Measurements from ENCODE around the gene VMAC. TPM values are rescaled to one million over a fixed set of nuclear protein-coding genes. Genes with fewer than 3 reads are reported as not detected.

VMAC gene
- total and polyA plus RNA-seq, 9 of the 15 experiments (the other 6 are each of a cell fraction or from before 2014, with no cell fraction given), result 0.03 to 3.4 (median 1.1) TPM

DNA sequence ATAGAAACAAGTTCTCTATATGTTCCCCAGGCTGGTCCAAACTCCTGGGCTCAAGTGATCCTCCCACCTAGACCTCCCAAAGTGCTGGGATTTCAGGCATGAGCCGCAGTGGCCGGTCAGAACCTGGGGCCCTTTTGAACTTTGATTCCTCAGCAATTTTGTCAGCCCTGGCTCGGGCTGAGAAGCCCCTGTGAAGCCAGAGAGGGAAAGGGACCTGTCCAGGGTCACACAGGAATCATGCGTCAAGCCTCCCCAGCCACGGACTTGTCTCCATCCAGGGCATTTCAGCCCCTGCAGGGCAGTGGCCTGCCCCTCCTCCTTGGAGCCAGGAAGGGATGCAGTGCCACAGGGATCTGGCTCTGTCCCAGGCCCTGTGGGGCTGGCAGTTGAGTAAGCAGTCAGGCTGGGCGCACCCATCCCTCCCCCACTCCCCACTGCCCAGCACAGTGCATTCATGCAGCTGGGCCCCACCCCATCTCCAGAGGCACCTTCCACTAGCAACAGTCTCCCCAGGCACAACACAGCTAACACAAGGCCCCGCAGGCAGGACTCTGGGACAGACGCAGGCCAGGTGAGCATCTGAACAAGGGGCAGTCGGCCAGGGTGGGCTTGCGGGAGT, 9.2 kb downstream of the VMAC start, which contains the start of gene CAPS:
CAPS (plus strand) TSS at position 516 of the 619 bp plus-strand sequence. CDS start 153 bp downstream, outside the sequence.
- peaks cover 43% of the 10 kb centered on the region; the same call in 1 of the 3 replicates for H3K36me3 ChIP-seq (ENCODE audit: control insufficient read depth, insufficient read depth, low read length)
- no peak for DNase-seq (ENCODE audit: extremely low read depth in 1 of 4, low spot score in 3 of 4)
- ChIA-PET POLR2A (interaction anchor here (0.6 to 0.7 kb wide), 2 partner anchors 20 to 1870 kb away, joined by 4 read pairs; no protein-coding TSS in a partner anchor), CTCF (ENCODE audit: low intra/inter-chr PET ratio) (no interaction called here)
- H3K9me3 ChIP-seq (replicated peaks; ENCODE audit: control insufficient read depth, insufficient read depth, low read depth, low read length), result no peaks in the 10 kb centered on the region
- H3K4me3 ChIP-seq, result no peak within 1 kb of the TSS
- no peak for FAIRE-seq
- 82% methylated on average over 7 of the region's 10 CpGs for WGBS (ENCODE audit: insufficient coverage, low coverage, missing lambda C conversion rate)
- no peaks in the 10 kb centered on the region for H3K79me2 ChIP-seq (ENCODE audit: control insufficient read depth, insufficient read depth, low read length)
- H4K20me1 ChIP-seq (replicated peaks; ENCODE audit: control insufficient read depth, insufficient read depth, low read length), result no peaks in the 10 kb centered on the region
- intact Hi-C loops (cut with micrococcal nuclease) (no loop called here), in situ Hi-C loops (cut with MboI) (no loop called here)
- ATAC-seq, result no peak
- no peaks in the 10 kb centered on the region for H3K27me3 ChIP-seq (ENCODE audit: control insufficient read depth in 2 of 2, insufficient read depth in 2 of 2, low read length in 2 of 2)
- H3K4me2 ChIP-seq (ENCODE audit: insufficient read depth, low read length), result no peak within 1 kb of the TSS
- no peaks in the 10 kb centered on the region for H3K9me1 ChIP-seq (ENCODE audit: control insufficient read depth, insufficient read depth, low read length)
- H3K27ac ChIP-seq (ENCODE audit: extremely low read depth, low read depth, low read length), result no peak within 1 kb of the TSS
- H3K9ac ChIP-seq (ENCODE audit: insufficient read depth in 1 of 2, low read depth in 2 of 2, low read length in 2 of 2), result peak within 1 kb of the TSS in 1 of 2 experiments; percentile 1; a peak in 1 of 4 replicates
- TF ChIP-seq SPI1 (IDR thresholded peaks at IDR 0.05; ENCODE audit: borderline replicate concordance, low read depth, low read length) (no peak), ZKSCAN8 (CRISPR knock-in tag; IDR thresholded peaks at IDR 0.05) (no peak), FOXK2 (conservative IDR thresholded peaks at IDR 0.05 in 1 of 2, IDR thresholded peaks at IDR 0.05 in 1 of 2; ENCODE audit: low read depth in 2 of 2) (no peak), POLR2B (IDR thresholded peaks at IDR 0.05; ENCODE audit: low read depth, partially characterized antibody) (no peak), ZNF655 (CRISPR knock-in tag; IDR thresholded peaks at IDR 0.05) (no peak), CBX5 (IDR thresholded peaks at IDR 0.05; ENCODE audit: borderline replicate concordance, low read depth) (no peak)
- TF ChIP-seq, protein P1, sequence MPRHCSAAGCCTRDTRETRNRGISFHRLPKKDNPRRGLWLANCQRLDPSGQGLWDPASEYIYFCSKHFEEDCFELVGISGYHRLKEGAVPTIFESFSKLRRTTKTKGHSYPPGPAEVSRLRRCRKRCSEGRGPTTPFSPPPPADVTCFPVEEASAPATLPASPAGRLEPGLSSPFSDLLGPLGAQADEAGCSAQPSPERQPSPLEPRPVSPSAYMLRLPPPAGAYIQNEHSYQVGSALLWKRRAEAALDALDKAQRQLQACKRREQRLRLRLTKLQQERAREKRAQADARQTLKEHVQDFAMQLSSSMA (CRISPR knock-in tag; IDR thresholded peaks at IDR 0.05), result no peak
- TF ChIP-seq, protein P2, sequence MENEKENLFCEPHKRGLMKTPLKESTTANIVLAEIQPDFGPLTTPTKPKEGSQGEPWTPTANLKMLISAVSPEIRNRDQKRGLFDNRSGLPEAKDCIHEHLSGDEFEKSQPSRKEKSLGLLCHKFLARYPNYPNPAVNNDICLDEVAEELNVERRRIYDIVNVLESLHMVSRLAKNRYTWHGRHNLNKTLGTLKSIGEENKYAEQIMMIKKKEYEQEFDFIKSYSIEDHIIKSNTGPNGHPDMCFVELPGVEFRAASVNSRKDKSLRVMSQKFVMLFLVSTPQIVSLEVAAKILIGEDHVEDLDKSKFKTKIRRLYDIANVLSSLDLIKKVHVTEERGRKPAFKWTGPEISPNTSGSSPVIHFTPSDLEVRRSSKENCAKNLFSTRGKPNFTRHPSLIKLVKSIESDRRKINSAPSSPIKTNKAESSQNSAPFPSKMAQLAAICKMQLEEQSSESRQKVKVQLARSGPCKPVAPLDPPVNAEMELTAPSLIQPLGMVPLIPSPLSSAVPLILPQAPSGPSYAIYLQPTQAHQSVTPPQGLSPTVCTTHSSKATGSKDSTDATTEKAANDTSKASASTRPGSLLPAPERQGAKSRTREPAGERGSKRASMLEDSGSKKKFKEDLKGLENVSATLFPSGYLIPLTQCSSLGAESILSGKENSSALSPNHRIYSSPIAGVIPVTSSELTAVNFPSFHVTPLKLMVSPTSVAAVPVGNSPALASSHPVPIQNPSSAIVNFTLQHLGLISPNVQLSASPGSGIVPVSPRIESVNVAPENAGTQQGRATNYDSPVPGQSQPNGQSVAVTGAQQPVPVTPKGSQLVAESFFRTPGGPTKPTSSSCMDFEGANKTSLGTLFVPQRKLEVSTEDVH (IDR thresholded peaks at IDR 0.05; ENCODE audit: low read depth, partially characterized antibody), result no peak
- TF ChIP-seq, protein P3, sequence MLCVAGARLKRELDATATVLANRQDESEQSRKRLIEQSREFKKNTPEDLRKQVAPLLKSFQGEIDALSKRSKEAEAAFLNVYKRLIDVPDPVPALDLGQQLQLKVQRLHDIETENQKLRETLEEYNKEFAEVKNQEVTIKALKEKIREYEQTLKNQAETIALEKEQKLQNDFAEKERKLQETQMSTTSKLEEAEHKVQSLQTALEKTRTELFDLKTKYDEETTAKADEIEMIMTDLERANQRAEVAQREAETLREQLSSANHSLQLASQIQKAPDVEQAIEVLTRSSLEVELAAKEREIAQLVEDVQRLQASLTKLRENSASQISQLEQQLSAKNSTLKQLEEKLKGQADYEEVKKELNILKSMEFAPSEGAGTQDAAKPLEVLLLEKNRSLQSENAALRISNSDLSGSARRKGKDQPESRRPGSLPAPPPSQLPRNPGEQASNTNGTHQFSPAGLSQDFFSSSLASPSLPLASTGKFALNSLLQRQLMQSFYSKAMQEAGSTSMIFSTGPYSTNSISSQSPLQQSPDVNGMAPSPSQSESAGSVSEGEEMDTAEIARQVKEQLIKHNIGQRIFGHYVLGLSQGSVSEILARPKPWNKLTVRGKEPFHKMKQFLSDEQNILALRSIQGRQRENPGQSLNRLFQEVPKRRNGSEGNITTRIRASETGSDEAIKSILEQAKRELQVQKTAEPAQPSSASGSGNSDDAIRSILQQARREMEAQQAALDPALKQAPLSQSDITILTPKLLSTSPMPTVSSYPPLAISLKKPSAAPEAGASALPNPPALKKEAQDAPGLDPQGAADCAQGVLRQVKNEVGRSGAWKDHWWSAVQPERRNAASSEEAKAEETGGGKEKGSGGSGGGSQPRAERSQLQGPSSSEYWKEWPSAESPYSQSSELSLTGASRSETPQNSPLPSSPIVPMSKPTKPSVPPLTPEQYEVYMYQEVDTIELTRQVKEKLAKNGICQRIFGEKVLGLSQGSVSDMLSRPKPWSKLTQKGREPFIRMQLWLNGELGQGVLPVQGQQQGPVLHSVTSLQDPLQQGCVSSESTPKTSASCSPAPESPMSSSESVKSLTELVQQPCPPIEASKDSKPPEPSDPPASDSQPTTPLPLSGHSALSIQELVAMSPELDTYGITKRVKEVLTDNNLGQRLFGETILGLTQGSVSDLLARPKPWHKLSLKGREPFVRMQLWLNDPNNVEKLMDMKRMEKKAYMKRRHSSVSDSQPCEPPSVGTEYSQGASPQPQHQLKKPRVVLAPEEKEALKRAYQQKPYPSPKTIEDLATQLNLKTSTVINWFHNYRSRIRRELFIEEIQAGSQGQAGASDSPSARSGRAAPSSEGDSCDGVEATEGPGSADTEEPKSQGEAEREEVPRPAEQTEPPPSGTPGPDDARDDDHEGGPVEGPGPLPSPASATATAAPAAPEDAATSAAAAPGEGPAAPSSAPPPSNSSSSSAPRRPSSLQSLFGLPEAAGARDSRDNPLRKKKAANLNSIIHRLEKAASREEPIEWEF (CRISPR knock-in tag; IDR thresholded peaks at IDR 0.05), result no peak
- H2AFZ ChIP-seq (ENCODE audit: low read depth, low read length), result no peak within 1 kb of the TSS
- peaks cover 0 to 17% of the 10 kb centered on the region in 2 experiments; a peak in 2 of 5 replicates for H3K4me1 ChIP-seq (replicated peaks in 1 of 2; ENCODE audit: control insufficient read depth in 2 of 2, insufficient read depth in 2 of 2, low read length in 2 of 2)
- BruUV-seq (replicated peaks), result no TSS peak
